Eye (tissue), 1 donor: Measurements from ENCODE around the gene GYG2.
"Not testable (repeated sequence)": the region's sequence is repeated elsewhere in the genome, so short reads cannot be mapped to it uniquely, and the experiment has no call there.

Experiments
- DNase-seq: peaks from one replicate; pipeline ENCODE4 v3.0.0-alpha.2; 2015

Gene GYG2

GRCh38 chrX:2828344-2828958, at the start of gene GYG2:
Gene GYG2, plus strand, starts transcription at chrX:2828930. Its CDS starts 1,259 bp downstream, at chrX:2830189.
- DNase-seq, result peak; percentile 77

DNA sequence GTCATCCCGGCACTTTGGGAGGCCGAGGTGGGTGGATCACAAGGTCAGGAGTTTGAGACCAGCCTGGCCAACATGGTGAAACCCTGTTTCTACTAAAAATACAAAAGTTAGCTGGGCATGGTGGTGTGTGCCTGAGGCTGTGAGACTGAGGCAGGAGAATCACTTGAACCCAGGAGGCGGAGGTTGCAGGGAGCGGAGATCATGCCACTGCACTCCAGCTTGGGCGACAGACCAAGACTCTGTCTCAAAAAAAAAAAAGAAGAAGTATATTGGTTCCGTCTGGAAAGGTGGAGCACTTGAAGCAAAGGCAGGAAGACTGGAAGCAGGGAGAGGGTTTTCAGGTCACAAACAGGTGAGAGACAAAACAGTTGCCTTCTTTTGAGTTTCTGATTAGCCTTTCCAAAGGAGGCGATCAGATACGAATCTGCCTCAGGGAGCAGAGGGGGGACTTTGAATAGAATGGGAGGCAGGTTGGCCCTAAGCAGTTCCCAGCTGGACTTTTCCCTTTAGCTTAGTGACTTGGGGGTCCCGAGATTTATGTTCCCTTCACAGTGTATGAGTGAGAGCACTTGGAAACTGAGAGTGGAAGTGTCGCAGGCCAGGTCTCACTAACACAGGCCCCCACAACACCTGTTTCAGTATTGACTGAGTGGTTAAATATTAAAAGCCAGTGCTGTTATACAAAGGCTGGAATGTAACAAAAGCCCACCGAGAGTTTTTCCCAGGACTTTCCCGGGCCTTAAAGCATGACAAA, 48.1 kb upstream of the GYG2 start:
- DNase-seq, result not testable (repeated sequence)

GRCh38 chrX:2781226-2781571, 47.5 kb upstream of the GYG2 start:
- DNase-seq, result no peak

- DNase-seq, result no peak
Measured at GRCh38 chrX:2781698-2782097, 47.0 kb upstream of the GYG2 start.

DNA sequence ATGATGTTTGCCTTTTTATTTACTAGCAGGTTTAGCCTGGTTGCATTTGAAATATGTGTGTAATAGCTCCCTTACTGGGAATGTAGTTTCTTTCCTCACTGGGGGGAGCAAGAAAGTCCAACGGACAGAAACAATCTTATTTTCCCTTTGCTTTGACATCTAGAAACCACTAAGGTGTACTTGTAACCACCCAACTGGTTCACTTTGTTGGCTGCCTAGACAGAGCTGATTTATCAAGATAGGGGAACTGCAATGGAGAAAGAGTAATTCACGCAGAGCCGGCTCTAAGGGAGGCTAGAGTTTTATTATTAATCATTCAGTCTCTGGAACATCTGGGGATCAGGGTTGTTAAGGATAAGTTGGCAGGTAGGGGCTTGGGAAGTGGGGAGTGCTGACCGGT, 46.6 kb upstream of the GYG2 start:
- DNase-seq, result no peak

DNA sequence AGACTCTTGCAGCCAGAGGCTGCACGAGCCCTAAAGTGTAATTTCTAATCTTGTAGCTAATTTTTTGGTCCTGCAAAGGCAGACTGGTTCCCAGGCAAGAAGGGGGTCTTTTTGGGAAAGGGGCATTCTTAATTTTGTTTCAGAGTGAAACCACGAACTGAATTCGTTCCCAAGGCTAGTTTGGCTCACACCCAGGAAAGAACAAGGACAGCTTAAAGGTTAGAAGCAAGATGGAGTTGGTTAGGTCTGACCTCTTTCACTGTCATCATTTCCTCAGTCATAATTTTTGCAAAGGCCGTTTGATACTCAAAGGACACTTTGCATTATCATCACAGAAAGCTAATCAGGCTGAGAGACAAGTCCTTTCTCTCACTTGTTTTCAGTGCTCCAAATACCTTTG, 46.0 kb upstream of the GYG2 start:
- no peak for DNase-seq

- DNase-seq, result no peak
Measured at GRCh38 chrX:2784026-2784425, 44.7 kb upstream of the GYG2 start.

DNA sequence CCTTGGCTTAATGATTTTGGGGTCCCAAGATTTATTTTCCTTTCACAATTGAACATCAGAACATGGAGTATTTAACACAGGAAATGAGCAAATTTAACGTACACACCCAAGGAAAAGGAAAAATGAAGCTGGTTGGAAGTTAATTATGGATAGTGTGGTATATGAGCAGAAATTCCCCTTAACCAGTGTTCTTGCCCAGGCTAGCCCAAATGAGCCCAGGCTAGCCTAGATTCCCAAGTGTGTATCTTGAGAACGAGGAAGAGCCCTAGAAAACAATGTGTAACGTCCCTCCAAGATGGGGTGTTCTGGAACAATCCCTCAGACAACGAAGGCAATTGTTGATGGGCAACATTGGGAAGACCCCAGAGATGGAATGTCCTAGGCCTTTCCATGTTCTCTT, 43.2 kb upstream of the GYG2 start:
- no peak for DNase-seq

DNA sequence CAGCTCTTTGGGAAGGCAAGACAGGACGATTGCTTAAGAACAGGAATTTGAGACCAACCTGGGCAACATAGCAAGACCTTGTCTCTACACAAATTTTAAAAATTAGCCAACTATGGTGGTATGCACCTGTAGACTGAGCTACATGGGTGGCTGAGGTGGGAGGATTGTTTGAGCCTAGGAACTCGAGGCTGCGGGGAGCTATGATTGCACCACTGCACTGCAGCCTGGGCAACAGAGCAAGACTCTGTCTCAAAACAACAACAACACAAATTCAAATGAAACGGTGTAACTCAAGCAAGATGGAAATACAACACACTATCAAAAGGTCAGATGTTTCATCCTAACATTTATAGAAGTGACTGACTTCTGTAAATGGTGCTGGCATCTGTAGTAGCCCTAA, 39.8 kb upstream of the GYG2 start:
- no peak for DNase-seq

GRCh38 chrX:2789569-2789968, 39.2 kb upstream of the GYG2 start:
- DNase-seq, result no peak

- no peak for DNase-seq
Measured at GRCh38 chrX:2793752-2794151, 35.0 kb upstream of the GYG2 start.

GRCh38 chrX:2794336-2794735, 34.4 kb upstream of the GYG2 start:
- no peak for DNase-seq

- not testable (repeated sequence) for DNase-seq
Measured at GRCh38 chrX:2796808-2797207, 31.9 kb upstream of the GYG2 start.

GRCh38 chrX:2799369-2799768, 29.4 kb upstream of the GYG2 start:
- no peak for DNase-seq

DNA sequence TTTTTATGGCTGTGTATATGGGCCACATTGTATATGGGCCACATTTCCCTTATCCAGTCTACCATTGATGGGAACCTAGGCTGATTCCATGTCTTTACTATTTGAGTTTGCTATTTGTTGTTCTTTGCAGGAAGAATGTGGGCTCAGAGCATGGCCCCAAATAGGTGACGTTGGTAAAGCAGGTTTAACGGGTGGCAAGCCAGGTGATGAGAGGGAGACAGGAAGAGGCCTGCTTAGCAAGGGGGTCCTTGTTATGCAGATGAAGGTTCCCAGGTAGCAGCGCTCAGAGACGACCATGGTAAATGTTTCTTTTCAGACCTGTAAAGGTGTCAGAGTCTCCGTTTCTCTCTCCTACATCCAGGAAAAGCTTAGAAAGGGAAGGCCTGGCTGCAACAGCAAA, 28.8 kb upstream of the GYG2 start:
- not testable (repeated sequence) for DNase-seq

- no peak for DNase-seq
Measured at GRCh38 chrX:2801223-2801622, 27.5 kb upstream of the GYG2 start.

DNA sequence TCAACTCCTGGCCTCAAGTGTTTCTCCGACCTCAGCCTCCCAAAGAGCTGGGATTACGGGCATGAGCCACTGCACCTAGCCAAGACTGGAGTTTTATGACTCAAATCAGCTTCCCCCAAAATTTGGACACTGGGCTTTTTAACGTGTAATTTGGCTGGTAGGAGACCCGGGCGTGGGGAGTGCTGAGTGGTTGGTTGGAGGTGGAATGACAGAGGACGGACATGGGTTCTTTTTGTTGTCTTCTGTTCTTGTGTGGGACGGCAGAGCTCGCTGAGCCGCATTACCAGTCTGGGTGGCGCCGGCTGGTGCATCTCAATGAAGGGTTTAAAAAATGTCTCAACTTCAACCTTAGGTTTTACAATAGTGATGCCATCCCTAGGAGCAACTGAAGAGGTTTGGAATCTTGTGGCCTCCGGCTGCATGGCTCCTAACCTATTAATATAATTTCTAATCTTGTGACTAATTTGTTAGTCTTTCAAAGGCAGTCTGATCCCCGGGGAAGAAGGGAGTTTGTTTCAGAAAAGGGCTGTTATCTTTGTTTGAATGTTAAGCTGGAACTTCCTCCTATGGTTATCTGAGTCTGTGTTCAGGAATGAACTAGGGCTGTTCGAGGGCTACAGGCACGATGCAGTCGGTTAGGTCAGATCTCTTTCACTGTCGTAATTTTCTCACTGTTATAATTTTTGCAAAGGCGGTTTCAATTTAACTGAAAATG, 26.2 kb upstream of the GYG2 start:
- not testable (repeated sequence) for DNase-seq

DNA sequence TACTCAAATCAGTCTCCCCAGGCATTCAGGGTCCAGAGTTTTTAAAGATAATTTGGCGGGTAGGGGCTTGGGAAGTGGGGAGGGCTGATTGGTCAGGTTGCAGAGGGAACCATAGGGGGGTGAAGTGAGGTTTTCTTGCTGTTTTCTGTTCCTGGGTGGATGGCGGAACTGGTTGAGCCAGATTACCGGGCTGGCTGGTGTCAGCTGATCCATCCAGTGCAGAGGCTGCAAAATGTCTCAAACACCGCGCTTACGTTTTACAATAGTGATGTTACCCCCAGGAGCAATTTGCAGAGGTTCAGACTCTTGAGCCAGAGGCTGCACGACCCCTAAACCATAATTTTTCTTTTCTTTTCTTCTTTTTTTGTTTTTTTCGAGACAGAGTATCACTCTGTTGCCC, 25.2 kb upstream of the GYG2 start:
- DNase-seq, result not testable (repeated sequence)

DNA sequence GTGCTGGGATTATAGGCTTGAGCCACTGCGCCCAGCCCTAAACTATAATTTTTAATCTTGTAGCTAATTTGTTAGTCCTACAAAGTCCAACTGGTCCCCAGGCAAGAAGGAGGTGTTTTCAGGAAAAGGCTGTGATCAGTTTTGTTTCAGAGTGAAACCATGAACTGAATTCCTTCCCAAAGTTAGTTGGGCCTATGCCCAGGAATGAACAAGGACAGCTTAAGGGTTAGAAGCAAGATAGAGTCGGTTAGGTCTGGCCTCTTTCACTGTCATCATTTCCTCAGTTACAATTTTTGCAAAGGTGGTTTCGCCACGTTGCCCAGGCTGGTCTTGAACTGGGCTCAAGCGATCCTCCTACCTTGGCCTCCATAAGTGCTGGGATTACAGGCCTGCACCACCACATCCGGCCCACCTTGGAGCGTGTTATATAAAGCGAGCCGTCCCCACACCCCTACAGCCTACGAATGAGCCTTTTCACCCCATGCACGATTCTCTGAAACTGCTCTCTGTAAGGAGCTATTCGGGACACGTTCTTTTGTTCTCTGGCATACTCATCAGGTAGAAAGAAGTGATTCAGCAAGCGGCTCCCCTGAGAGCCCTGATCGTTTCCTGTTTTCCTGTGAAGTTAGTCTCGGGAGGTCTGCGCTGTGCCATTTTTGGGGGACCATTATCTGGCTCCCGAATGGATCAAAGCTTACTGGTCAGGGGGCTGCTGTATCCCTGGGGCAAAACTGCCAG, 24.5 kb upstream of the GYG2 start:
- DNase-seq, result not testable (repeated sequence)

DNA sequence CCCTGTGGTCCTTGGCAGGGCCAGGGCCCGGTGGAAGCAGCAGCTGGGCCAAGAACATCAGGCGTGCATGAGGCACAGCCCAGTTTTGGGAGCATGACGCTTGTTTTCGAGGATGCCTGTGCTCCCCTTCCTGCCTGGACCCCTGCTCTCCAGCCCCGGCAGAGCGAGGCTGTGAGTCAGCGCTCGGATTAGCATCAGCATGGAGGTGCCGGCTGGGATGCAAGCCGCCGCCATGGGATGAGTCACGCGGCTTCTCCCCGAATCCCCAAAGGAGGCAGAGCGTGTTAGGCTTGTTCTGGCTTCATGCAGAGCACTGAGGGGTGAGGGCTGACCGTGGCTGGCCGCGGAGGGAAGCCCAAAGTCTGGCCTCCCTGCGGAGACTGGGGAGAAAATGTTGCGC, 23.9 kb upstream of the GYG2 start:
- DNase-seq, result not testable (repeated sequence)

DNA sequence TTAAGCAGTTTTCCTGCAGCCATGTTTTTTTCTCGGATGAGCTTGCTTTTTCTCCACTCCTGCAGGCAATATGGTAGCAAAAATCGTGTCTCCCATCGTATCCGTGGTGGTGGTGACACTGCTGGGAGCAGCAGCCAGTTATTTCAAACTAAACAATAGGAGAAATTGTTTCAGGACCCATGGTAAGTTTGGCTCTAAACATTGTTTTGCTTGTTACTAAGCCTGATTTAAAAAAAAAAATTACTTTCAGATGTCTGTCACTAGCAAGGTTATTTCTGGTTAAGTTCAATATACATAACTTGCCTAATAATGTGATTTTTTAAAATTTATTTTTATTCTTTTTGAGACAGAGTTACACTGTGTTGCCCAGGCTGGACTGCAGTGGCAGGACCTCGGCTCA, 17.5 kb upstream of the GYG2 start:
- DNase-seq, result no peak

GRCh38 chrX:2812161-2812907, 16.4 kb upstream of the GYG2 start:
- peak; percentile 62 for DNase-seq

DNA sequence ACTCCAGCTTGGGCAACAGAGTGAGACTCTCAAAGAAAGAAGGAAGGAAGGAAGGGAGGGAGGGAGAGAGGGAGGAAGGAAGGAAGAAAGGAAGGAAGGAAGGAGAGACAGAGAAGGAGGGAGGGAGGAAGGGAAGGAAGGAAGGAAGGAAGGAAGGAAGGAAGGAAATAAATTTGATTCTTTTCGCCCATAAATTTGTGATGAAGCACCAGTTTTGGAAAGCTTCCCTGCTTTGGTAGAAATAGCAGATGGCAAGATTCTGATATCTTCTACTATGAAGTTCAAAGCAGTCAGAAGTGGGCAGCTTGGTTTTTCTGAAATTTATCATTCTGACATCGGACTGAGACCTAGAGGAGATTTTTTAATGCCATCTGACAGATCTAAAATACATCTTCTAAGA, 11.7 kb upstream of the GYG2 start:
- no peak for DNase-seq
